H9 (cell line): Measurements from ENCODE around the gene FAM89B. TPM values are rescaled to one million over a fixed set of nuclear protein-coding genes. Genes with fewer than 3 reads are reported as not detected.
A peak's percentile ranks its signal among the peaks of the same experiment; 100 is the strongest.

ENCODE experiments used
- DNase-seq: peaks from one replicate; pipeline ENCODE4 v3.0.0-alpha.2; 2017
- H2AFZ ChIP-seq: one replicate; pipeline ENCODE4 v1.6.1; 2013; ENCODE audit warnings: mild to moderate bottlenecking, low read length, control low read depth, moderate library complexity
- H2AK5ac ChIP-seq: 2 replicates; pipeline ENCODE4 v1.6.1; 2013; ENCODE audit warnings: low read length, control low read depth, mixed read lengths; ENCODE audit not compliant: insufficient read length
- H2BK120ac ChIP-seq: one replicate; pipeline ENCODE4 v1.6.1; 2013; ENCODE audit warnings: low read depth, mild to moderate bottlenecking, low read length, control low read depth, inconsistent platforms; ENCODE audit not compliant: poor library complexity, severe bottlenecking
- H2BK12ac ChIP-seq: 2 replicates; pipeline ENCODE4 v1.6.1; 2013; ENCODE audit warnings: low read length, control low read depth, mixed read lengths, low read depth; ENCODE audit not compliant: insufficient read length
- H2BK15ac ChIP-seq: 2 replicates; pipeline ENCODE4 v1.6.1; 2013; ENCODE audit warnings: low read depth, low read length, control low read depth
- H2BK20ac ChIP-seq: one replicate; pipeline ENCODE4 v1.6.1; 2013; ENCODE audit warnings: low read depth, mild to moderate bottlenecking, low read length, control low read depth, inconsistent platforms; ENCODE audit not compliant: poor library complexity, severe bottlenecking
- H2BK5ac ChIP-seq: 2 replicates; pipeline ENCODE4 v1.6.1; 2013; ENCODE audit warnings: low read length, control low read depth, mixed read lengths; ENCODE audit not compliant: insufficient read length
- H3K14ac ChIP-seq: 2 replicates; pipeline ENCODE4 v1.6.1; 2013; ENCODE audit warnings: low read length, control low read depth; ENCODE audit not compliant: insufficient read depth
- H3K18ac ChIP-seq: 2 replicates; pipeline ENCODE4 v1.6.1; 2013; ENCODE audit warnings: low read depth, mild to moderate bottlenecking, mixed read lengths, low read length, control low read depth; ENCODE audit not compliant: insufficient read length
- H3K23ac ChIP-seq: 2 replicates; pipeline ENCODE4 v1.6.1; 2013; ENCODE audit warnings: low read length, control low read depth, mixed read lengths, low read depth; ENCODE audit not compliant: insufficient read length
- H3K23me2 ChIP-seq: 2 replicates; pipeline ENCODE4 v1.6.1; 2013; ENCODE audit warnings: low read depth, mild to moderate bottlenecking, mixed read lengths, low read length, control low read depth; ENCODE audit not compliant: insufficient read length, poor library complexity, severe bottlenecking
- H3K27ac ChIP-seq: 2 replicates; pipeline ENCODE4 v1.5.1; 2013; ENCODE audit warnings: low read length, control low read depth, mixed read lengths, low read depth; ENCODE audit not compliant: insufficient read length
- H3K27me3 ChIP-seq: 2 replicates; pipeline ENCODE4 v1.6.1; 2013; ENCODE audit warnings: low read length, control low read depth, inconsistent platforms; ENCODE audit not compliant: insufficient read depth
- H3K4ac ChIP-seq: 2 replicates; pipeline ENCODE4 v1.6.1; 2013; ENCODE audit warnings: low read depth, mild to moderate bottlenecking, control low read depth, inconsistent platforms, low read length, moderate library complexity
- H3K4me1 ChIP-seq: 2 replicates; pipeline ENCODE4 v1.6.1; 2013; ENCODE audit warnings: low read length, control low read depth, inconsistent platforms; ENCODE audit not compliant: insufficient read depth
- H3K4me2 ChIP-seq: 2 replicates; pipeline ENCODE4 v1.6.1; 2013; ENCODE audit warnings: low read length, control low read depth, mixed read lengths; ENCODE audit not compliant: insufficient read length, insufficient read depth
- H3K56ac ChIP-seq: 2 replicates; pipeline ENCODE4 v1.6.1; 2013; ENCODE audit warnings: low read depth, mild to moderate bottlenecking, mixed read lengths, low read length, control low read depth; ENCODE audit not compliant: insufficient read length
- H3K79me1 ChIP-seq: 2 replicates; pipeline ENCODE4 v1.6.1; 2013; ENCODE audit warnings: low read depth, mild to moderate bottlenecking, moderate library complexity, low read length, control low read depth, inconsistent platforms; ENCODE audit not compliant: insufficient read depth, poor library complexity, severe bottlenecking
- H3K79me2 ChIP-seq: 2 replicates; pipeline ENCODE4 v1.6.1; 2013; ENCODE audit warnings: low read length, control low read depth, inconsistent platforms; ENCODE audit not compliant: insufficient read depth
- H3K9ac ChIP-seq: 2 replicates; pipeline ENCODE4 v1.6.1; 2013; ENCODE audit warnings: low read length, control low read depth, mixed read lengths; ENCODE audit not compliant: insufficient read length; ENCODE audit errors: extremely low read depth
- H3K9me3 ChIP-seq: one replicate; pipeline ENCODE4 v1.6.1; 2013; ENCODE audit warnings: low read depth, low read length, inconsistent platforms; ENCODE audit not compliant: control insufficient read depth
- H3T11ph ChIP-seq: one replicate; pipeline ENCODE4 v1.6.1; 2013; ENCODE audit warnings: mild to moderate bottlenecking, low read length, control low read depth, inconsistent platforms
- H4K20me1 ChIP-seq: one replicate; pipeline ENCODE4 v1.6.1; 2013; ENCODE audit not compliant: control insufficient read depth, insufficient read length, insufficient read depth
- H4K5ac ChIP-seq: 2 replicates; pipeline ENCODE4 v1.6.1; 2013; ENCODE audit warnings: low read depth, mild to moderate bottlenecking, mixed read lengths, low read length, control low read depth; ENCODE audit not compliant: insufficient read length
- H4K8ac ChIP-seq: replicated peaks from 2 replicates; pipeline ENCODE4 v1.6.1; 2013; ENCODE audit warnings: low read length, control low read depth, mixed read lengths, low read depth; ENCODE audit not compliant: insufficient read length
- H4K91ac ChIP-seq: 2 replicates; pipeline ENCODE4 v1.6.1; 2013; ENCODE audit warnings: low read depth, mild to moderate bottlenecking, moderate library complexity, mixed read lengths, low read length, control low read depth; ENCODE audit not compliant: insufficient read length
- H3K27ac Mint-ChIP-seq, 3 experiments: 2 replicates in 2 of 3; 3 replicates in 1 of 3; pipeline ENCODE4 v1.8.0; 2020 to 2021; ENCODE audit warnings: mixed read lengths in 3 of 3, mild to moderate bottlenecking in 1 of 3, moderate library complexity in 1 of 3
- H3K27me3 Mint-ChIP-seq: 2 replicates; pipeline ENCODE4 v1.8.0; 2021; ENCODE audit warnings: low read depth, mild to moderate bottlenecking, moderate library complexity, mixed read lengths
- H3K36me3 Mint-ChIP-seq, 3 experiments: 2 replicates in 2 of 3; 3 replicates in 1 of 3; pipeline ENCODE4 v1.8.0; 2020 to 2021; ENCODE audit warnings: low read depth in 3 of 3, mixed read lengths in 3 of 3; ENCODE audit not compliant: insufficient read depth in 1 of 3
- H3K4me1 Mint-ChIP-seq, 2 experiments: 2 replicates each; pipeline ENCODE4 v1.8.0; 2020; ENCODE audit warnings: mixed read lengths in 2 of 2
- H3K4me3 Mint-ChIP-seq, 2 experiments: 2 replicates in 1 of 2; 3 replicates in 1 of 2; pipeline ENCODE4 v1.8.0; 2020 to 2021; ENCODE audit warnings: mild to moderate bottlenecking in 2 of 2, mixed read lengths in 2 of 2, moderate library complexity in 1 of 2
- H3K9me3 Mint-ChIP-seq, 2 experiments: 2 replicates in 1 of 2; 3 replicates in 1 of 2; pipeline ENCODE4 v1.8.0; 2020; ENCODE audit warnings: mild to moderate bottlenecking in 2 of 2, mixed read lengths in 2 of 2, moderate library complexity in 1 of 2
- CTCF ChIP-seq: fragments of 200-600 bp; sonication (generic); conservative IDR thresholded peaks from 3 replicates; pipeline ENCODE4 v1.8.0; 2021; ENCODE audit warnings: antibody characterized with exemption, mild to moderate bottlenecking
- WGBS: extraction: QIAGEN DNeasy Blood & Tissue Kit; methylation state at CpG from one replicate; pipeline ENCODE4 v1.1.7; 2013; ENCODE audit warnings: missing lambda C conversion rate, low lambda C conversion rate, mixed read lengths; ENCODE audit not compliant: insufficient read length; ENCODE audit errors: extremely low coverage; 5-methylcytosine and 5-hydroxymethylcytosine counted together
- total RNA-seq: library from RNA; stranded (reverse); gene quantifications from 2 replicates; pipeline ENCODE4 v1.2.1, GENCODE V29; 2021

Gene FAM89B
- total RNA-seq, 1 experiment from 2014 or later = 21.7 TPM

GRCh38 chr11:65615229-65615949 is 43.1 kb downstream of the FAM89B start, which contains the start of gene PCNX3:
TSS of gene PCNX3 (plus strand) at chr11:65615776. CDS start at chr11:65616312, 536 bp downstream.
- Mint-ChIP-seq H3K36me3 (peaks cover 16 to 46% (median 39%) of the 10 kb centered on the region in 3 experiments; a peak in 6 of 7 replicates), H3K4me1 (peaks cover 17 to 24% of the 10 kb centered on the region in 2 experiments), H3K9me3 (no peaks in the 10 kb centered on the region), H3K4me3 (peak within 1 kb of the TSS; percentile 94 to 97), H3K27ac (peak within 1 kb of the TSS; percentile 95 to 97 (median 96)), H3K27me3 (peaks cover 3% of the 10 kb centered on the region)
- H3K23ac ChIP-seq = no peak within 1 kb of the TSS
- no peak within 1 kb of the TSS for H2BK5ac ChIP-seq
- H3K79me1 ChIP-seq = peaks cover 3% of the 10 kb centered on the region
- no peak within 1 kb of the TSS for H4K5ac ChIP-seq
- peak within 1 kb of the TSS; percentile 44 for H3K14ac ChIP-seq
- no peaks in the 10 kb centered on the region for H4K20me1 ChIP-seq
- WGBS = no CpG with 5 or more reads among the region's 55 CpGs
- no peak for TF ChIP-seq CTCF
- no peak within 1 kb of the TSS for H2BK120ac ChIP-seq
- no peak within 1 kb of the TSS for H3K4ac ChIP-seq
- H3K27me3 ChIP-seq = no peaks in the 10 kb centered on the region
- H3K56ac ChIP-seq = no peak within 1 kb of the TSS
- DNase-seq = peak; percentile 100
- H3K27ac ChIP-seq = peak within 1 kb of the TSS; percentile 41
- H2AK5ac ChIP-seq = no peak within 1 kb of the TSS
- H2BK20ac ChIP-seq = no peak within 1 kb of the TSS
- no peak within 1 kb of the TSS for H2AFZ ChIP-seq
- no peak within 1 kb of the TSS for H2BK15ac ChIP-seq
- peaks cover 7% of the 10 kb centered on the region; the same call in 1 of the 2 replicates for H3K79me2 ChIP-seq
- no peaks in the 10 kb centered on the region for H3K9me3 ChIP-seq
- H3K9ac ChIP-seq = peak within 1 kb of the TSS; percentile 67
- H3T11ph ChIP-seq = no peak within 1 kb of the TSS
- H3K18ac ChIP-seq = peak within 1 kb of the TSS; percentile 51
- no peak within 1 kb of the TSS for H2BK12ac ChIP-seq
- no peaks in the 10 kb centered on the region; the same call in none of the 2 replicates for H3K4me1 ChIP-seq
- H4K91ac ChIP-seq = no peak within 1 kb of the TSS
- H3K4me2 ChIP-seq = peak within 1 kb of the TSS; percentile 82
- H3K23me2 ChIP-seq = peaks cover 18% of the 10 kb centered on the region
- no peak within 1 kb of the TSS for H4K8ac ChIP-seq
